Activated T-cell treated with anti-CD3 and anti-CD28 coated beads, Interleukin-2, amount 50 U/mL, for 4 hours (primary cell): ENCODE measurements around the gene SOD3. TPM values are rescaled to one million over a fixed set of nuclear protein-coding genes. Genes with fewer than 3 reads are reported as not detected.

ENCODE experiments used
- ATAC-seq, 2 donors: fragments of 200-7000 bp; cut with Tn5 transposase; one replicate each; pipeline ENCODE4 v1.10.0; 2021
- DNase-seq: peaks from one replicate; pipeline ENCODE4 v3.0.0-alpha.2; 2020
- H3K27me3 Mint-ChIP-seq: one replicate; pipeline ENCODE4 v1.8.0; 2021; ENCODE audit warnings: low read depth, mixed read lengths
- H3K36me3 Mint-ChIP-seq: one replicate; pipeline ENCODE4 v1.8.0; 2022; ENCODE audit warnings: mixed read lengths; ENCODE audit not compliant: insufficient read depth
- H3K4me1 Mint-ChIP-seq: one replicate; pipeline ENCODE4 v1.8.0; 2021; ENCODE audit warnings: low read depth, mixed read lengths
- H3K4me3 Mint-ChIP-seq: one replicate; pipeline ENCODE4 v1.8.0; 2021; ENCODE audit warnings: mild to moderate bottlenecking, moderate library complexity, mixed read lengths
- H3K9me3 Mint-ChIP-seq: one replicate; pipeline ENCODE4 v1.8.0; 2021; ENCODE audit warnings: mixed read lengths
- total RNA-seq, 3 donors: library from RNA; stranded (reverse); gene quantifications; one replicate each; pipeline ENCODE4 v1.2.1, GENCODE V29; 2021

The SOD3 gene
- total RNA-seq, 3 donors from 2014 or later, result 0.14 to 0.20 TPM; not detected in 1

GRCh38 chr4:24769571-24769970, 25.8 kb upstream of the SOD3 start:
- Mint-ChIP-seq H3K27me3 (peaks cover 6% of the 10 kb centered on the region), H3K4me3 (no peak overlapping the region), H3K36me3 (no peaks in the 10 kb centered on the region), H3K9me3 (peaks cover 5% of the 10 kb centered on the region), H3K4me1 (no peaks in the 10 kb centered on the region)
- no peak for DNase-seq
- ATAC-seq, result no peak

DNA sequence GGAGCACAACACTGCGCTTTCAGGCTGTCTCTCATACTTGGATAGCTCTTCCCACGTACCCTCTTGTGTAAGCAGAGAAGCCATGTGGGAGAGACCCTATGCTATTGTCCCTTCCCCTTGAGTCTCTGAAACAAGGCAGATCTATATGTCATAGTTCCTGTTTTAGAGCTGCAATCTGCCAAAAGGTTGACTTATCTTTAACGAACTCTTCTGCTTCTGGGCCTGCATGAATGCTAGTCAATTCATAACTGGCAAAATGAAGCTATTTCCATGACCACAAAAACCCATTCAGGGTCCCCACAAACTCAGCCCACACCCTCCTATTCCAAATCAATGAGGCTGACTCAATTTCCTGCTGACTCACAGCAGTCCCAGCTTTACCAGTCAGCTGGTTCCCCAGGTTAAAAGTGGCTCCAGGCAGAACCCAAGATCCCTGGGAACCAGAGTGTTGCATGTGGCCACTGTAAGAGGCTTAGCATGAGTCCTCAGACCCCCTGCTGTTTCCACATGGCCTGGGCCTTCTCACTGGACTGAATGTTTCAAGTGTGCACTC, 25.3 kb upstream of the SOD3 start:
- no peak for DNase-seq
- no peaks in the 10 kb centered on the region for H3K36me3 Mint-ChIP-seq
- H3K9me3 Mint-ChIP-seq, result peaks cover 5% of the 10 kb centered on the region
- ATAC-seq, result no peak
- H3K4me3 Mint-ChIP-seq, result no peak overlapping the region
- no peaks in the 10 kb centered on the region for H3K4me1 Mint-ChIP-seq
- H3K27me3 Mint-ChIP-seq, result peaks cover 6% of the 10 kb centered on the region

DNA sequence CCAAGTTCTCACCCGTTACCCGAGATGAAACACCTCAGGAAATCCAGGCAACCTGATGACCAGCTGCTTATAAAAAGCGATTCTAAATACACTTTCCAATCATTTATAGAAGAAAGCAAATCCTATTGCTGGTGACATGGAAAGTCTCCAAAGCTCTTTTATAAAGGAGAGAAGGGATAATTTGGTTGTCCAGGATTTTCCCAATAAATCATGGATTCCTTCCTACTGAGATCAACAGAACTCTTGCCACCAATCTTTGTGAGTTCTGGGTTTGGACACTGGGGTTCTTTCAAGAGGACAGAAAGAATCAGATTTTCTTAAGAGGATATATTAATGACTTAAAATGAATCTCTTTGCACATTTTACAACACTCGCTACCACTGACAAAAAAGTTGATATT, 24.7 kb upstream of the SOD3 start:
- no peak for DNase-seq
- Mint-ChIP-seq H3K4me1 (no peaks in the 10 kb centered on the region), H3K4me3 (no peak overlapping the region), H3K27me3 (peaks cover 6% of the 10 kb centered on the region), H3K36me3 (no peaks in the 10 kb centered on the region), H3K9me3 (peaks cover 5% of the 10 kb centered on the region)
- ATAC-seq, result no peak

- DNase-seq, result no peak
- no peaks in the 10 kb centered on the region for H3K36me3 Mint-ChIP-seq
- H3K4me1 Mint-ChIP-seq, result no peaks in the 10 kb centered on the region
- H3K27me3 Mint-ChIP-seq, result peaks cover 6% of the 10 kb centered on the region
- H3K9me3 Mint-ChIP-seq, result peaks cover 5% of the 10 kb centered on the region
- H3K4me3 Mint-ChIP-seq, result no peak overlapping the region
- ATAC-seq, result no peak
These were observed 24.1 kb upstream of the SOD3 start for GRCh38 chr4:24771241-24771640.

- peaks cover 5% of the 10 kb centered on the region for H3K9me3 Mint-ChIP-seq
- peaks cover 6% of the 10 kb centered on the region for H3K27me3 Mint-ChIP-seq
- no peaks in the 10 kb centered on the region for H3K36me3 Mint-ChIP-seq
- ATAC-seq (no peak), DNase-seq (no peak)
- H3K4me1 Mint-ChIP-seq, result no peaks in the 10 kb centered on the region
- H3K4me3 Mint-ChIP-seq, result no peak overlapping the region
These were observed 23.2 kb upstream of the SOD3 start for GRCh38 chr4:24772061-24772705.

- H3K9me3 Mint-ChIP-seq, result peaks cover 5% of the 10 kb centered on the region
- no peak for ATAC-seq
- no peak for DNase-seq
These were observed 22.4 kb upstream of the SOD3 start for GRCh38 chr4:24772952-24773351.

DNA sequence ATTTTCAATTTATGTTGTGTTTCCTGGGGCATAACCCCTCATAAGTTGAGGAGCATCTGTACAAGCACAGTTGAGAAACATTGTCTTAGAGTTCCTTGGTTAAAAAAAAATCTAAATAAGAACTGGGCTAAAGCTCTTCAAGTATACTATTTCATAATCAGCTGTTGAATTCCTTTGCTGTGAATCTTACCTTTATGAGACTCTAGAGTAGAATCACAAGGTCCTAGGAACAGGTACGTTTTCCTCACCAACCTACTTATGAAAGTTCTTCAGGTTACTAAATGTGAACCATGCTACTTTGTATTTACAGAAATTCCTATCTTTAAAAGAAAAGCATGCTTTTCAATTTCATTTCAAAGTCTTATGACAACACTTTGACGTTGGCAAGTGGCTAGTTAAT, 20.9 kb upstream of the SOD3 start:
- Mint-ChIP-seq H3K4me1 (no peaks in the 10 kb centered on the region), H3K27me3 (peaks cover 6% of the 10 kb centered on the region)

More at GRCh38 chr4:24772952-24773351, 22.4 kb upstream of the SOD3 start:
- H3K4me1 Mint-ChIP-seq, result no peaks in the 10 kb centered on the region
- H3K36me3 Mint-ChIP-seq, result no peaks in the 10 kb centered on the region
- H3K27me3 Mint-ChIP-seq, result peaks cover 6% of the 10 kb centered on the region
- H3K4me3 Mint-ChIP-seq, result no peak overlapping the region

GRCh38 chr4:24775032-24775605, 20.3 kb upstream of the SOD3 start:
- H3K9me3 Mint-ChIP-seq, result peaks cover 5% of the 10 kb centered on the region
- no peak for ATAC-seq
- H3K36me3 Mint-ChIP-seq, result no peaks in the 10 kb centered on the region
- H3K4me3 Mint-ChIP-seq, result no peak overlapping the region
- no peak for DNase-seq
- no peaks in the 10 kb centered on the region for H3K4me1 Mint-ChIP-seq
- peaks cover 6% of the 10 kb centered on the region for H3K27me3 Mint-ChIP-seq

More for the DNA sequence above, 20.9 kb upstream of the SOD3 start:
- no peak for ATAC-seq
- DNase-seq, result no peak
- Mint-ChIP-seq H3K4me3 (no peak overlapping the region), H3K9me3 (peaks cover 5% of the 10 kb centered on the region), H3K36me3 (no peaks in the 10 kb centered on the region)

GRCh38 chr4:24775750-24776149, 19.6 kb upstream of the SOD3 start:
- no peaks in the 10 kb centered on the region for H3K36me3 Mint-ChIP-seq
- H3K27me3 Mint-ChIP-seq, result peaks cover 6% of the 10 kb centered on the region
- H3K4me3 Mint-ChIP-seq, result no peak overlapping the region
- H3K4me1 Mint-ChIP-seq, result no peaks in the 10 kb centered on the region
- DNase-seq (no peak), ATAC-seq (no peak)
- peaks cover 5% of the 10 kb centered on the region for H3K9me3 Mint-ChIP-seq

- no peak for DNase-seq
- no peaks in the 10 kb centered on the region for H3K4me1 Mint-ChIP-seq
- H3K27me3 Mint-ChIP-seq, result no peaks in the 10 kb centered on the region
- ATAC-seq, result no peak
- H3K36me3 Mint-ChIP-seq, result no peaks in the 10 kb centered on the region
- H3K9me3 Mint-ChIP-seq, result no peaks in the 10 kb centered on the region
- no peak overlapping the region for H3K4me3 Mint-ChIP-seq
These were observed 17.6 kb upstream of the SOD3 start for GRCh38 chr4:24777536-24778463.

DNA sequence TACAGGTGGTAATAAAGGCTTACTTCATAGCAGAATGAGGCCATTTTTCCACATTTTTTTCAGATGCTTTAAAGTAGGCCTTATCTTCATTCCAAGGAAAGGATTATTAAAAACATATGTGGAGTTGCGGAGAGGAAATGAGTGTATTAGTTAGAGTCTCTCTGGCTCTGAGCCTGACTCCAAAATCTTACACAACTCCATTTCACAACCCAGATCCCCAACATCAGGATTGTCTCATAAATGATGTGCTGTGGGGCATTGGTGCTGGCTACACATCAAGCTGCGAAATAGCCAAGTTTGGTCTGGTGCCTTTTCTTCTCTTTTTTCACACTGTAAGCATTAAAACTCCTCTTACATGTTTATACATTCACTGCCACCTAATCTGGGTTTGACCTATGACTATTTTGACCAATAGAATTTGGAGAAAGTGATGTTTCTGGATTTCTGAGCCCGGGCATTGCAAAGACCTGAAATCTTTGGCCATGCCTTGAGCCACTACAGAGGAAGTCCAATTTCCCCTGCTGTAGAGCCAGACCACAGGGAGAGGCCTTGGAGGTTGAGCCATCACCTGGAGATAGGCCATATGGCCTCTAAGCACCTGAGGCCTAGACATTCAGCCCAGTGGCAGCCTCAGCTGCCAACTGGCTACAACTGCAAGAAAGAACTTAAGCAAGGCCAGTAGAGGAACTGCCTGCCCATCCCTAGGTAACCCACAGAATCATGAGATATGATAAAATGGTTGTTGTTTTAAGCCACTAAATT, 16.7 kb upstream of the SOD3 start:
- no peak for DNase-seq
- Mint-ChIP-seq H3K4me1 (no peaks in the 10 kb centered on the region), H3K9me3 (no peaks in the 10 kb centered on the region), H3K36me3 (no peaks in the 10 kb centered on the region), H3K27me3 (no peaks in the 10 kb centered on the region), H3K4me3 (no peak overlapping the region)
- ATAC-seq, result no peak

DNA sequence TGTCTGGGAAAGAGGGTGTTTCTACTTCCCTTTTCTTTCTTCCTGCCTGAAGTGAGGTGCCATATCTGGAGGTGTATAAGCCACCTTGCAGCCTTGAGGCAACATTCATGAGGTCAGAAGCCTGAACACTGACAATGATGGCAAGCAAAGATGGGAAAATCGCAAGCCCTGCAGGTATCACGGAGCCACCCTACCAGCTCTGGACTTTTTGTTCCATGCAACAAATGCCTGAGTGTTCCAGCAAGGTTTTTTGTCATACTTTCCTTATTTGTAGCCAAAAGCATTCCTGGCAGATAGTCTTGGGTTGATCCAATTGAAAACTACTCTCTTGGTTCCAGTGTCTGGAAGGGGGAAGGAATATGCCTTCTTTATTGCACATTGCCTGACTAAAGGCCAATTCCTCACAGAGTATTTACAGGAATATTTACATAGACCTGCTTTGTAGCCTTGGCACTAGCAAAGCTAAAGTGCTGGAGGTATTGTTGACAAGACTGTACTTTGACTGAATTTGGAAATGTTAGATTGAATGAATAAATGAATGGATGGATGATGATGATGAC, 14.4 kb upstream of the SOD3 start:
- DNase-seq, result no peak
- no peaks in the 10 kb centered on the region for H3K36me3 Mint-ChIP-seq
- H3K4me1 Mint-ChIP-seq, result no peaks in the 10 kb centered on the region
- H3K9me3 Mint-ChIP-seq, result no peaks in the 10 kb centered on the region
- H3K4me3 Mint-ChIP-seq, result no peak overlapping the region
- no peaks in the 10 kb centered on the region for H3K27me3 Mint-ChIP-seq
- no peak for ATAC-seq

GRCh38 chr4:24781999-24782745, 13.2 kb upstream of the SOD3 start:
- H3K36me3 Mint-ChIP-seq, result no peaks in the 10 kb centered on the region

More at GRCh38 chr4:24781999-24782745, 13.2 kb upstream of the SOD3 start:
- Mint-ChIP-seq H3K4me1 (no peaks in the 10 kb centered on the region), H3K27me3 (no peaks in the 10 kb centered on the region), H3K4me3 (no peak overlapping the region), H3K9me3 (peaks cover 3% of the 10 kb centered on the region)
- DNase-seq (no peak), ATAC-seq (no peak)
